ENCODE measurements around the gene CLPTM1L.

Gene CLPTM1L

GRCh38 chr5:1318659-1319251 is 26.1 kb downstream of the CLPTM1L start (continued):
- no peak for TF ChIP-seq ZNF830 (tag by site-specific recombination; IDR thresholded peaks at IDR 0.05; ENCODE audit: low read depth)
- TF ChIP-seq ZNF670 (tag by site-specific recombination; IDR thresholded peaks at IDR 0.05; ENCODE audit: low read depth), result no peak

DNA sequence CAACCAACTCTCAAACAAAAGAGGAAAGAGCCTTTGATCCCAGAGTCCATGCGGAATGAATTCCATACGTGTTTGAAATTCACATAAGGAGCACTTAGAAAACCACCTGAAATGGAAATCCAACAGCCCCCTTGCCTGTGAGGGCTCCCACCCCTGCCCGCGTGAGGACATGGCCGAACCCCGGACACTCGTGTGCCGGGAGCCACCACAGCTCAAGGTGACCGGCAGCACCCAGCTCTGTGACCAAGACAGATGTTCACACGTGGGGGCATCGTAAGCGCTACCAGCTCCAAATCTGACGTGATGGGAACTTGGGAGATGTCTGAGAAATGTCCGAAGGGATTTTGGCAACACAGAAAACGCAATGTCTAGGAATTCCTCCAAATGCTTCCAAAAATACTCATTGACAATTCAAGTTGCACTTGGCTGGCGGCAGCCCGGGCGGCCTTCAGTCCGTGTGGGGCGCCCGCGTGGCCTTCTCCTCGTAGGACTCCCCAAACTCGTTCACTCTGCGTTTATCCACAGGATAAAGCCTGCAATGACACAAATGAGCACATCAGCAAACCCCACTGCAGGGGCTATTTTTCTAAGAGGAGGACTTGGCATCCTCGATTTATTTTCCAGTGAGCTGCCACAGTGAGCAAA is 26.9 kb downstream of the CLPTM1L start:
- no peak overlapping the region for H3K27ac ChIP-seq (ENCODE audit: extremely low read depth, low read depth, low read length)
- TF ChIP-seq, protein P1, sequence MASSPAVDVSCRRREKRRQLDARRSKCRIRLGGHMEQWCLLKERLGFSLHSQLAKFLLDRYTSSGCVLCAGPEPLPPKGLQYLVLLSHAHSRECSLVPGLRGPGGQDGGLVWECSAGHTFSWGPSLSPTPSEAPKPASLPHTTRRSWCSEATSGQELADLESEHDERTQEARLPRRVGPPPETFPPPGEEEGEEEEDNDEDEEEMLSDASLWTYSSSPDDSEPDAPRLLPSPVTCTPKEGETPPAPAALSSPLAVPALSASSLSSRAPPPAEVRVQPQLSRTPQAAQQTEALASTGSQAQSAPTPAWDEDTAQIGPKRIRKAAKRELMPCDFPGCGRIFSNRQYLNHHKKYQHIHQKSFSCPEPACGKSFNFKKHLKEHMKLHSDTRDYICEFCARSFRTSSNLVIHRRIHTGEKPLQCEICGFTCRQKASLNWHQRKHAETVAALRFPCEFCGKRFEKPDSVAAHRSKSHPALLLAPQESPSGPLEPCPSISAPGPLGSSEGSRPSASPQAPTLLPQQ (tag by site-specific recombination; IDR thresholded peaks at IDR 0.05), result no peak
- TF ChIP-seq ZBTB48 (tag by site-specific recombination; IDR thresholded peaks at IDR 0.05), result no peak
- TF ChIP-seq SCRT2 (tag by site-specific recombination; IDR thresholded peaks at IDR 0.05), result no peak
- no peak for TF ChIP-seq ZNF555 (tag by site-specific recombination; conservative IDR thresholded peaks at IDR 0.05)
- no peak for TF ChIP-seq ZNF335 (tag by site-specific recombination; conservative IDR thresholded peaks at IDR 0.05)
- TF ChIP-seq ZSCAN5A (tag by site-specific recombination; IDR thresholded peaks at IDR 0.05), result no peak
- TF ChIP-seq, protein P2, sequence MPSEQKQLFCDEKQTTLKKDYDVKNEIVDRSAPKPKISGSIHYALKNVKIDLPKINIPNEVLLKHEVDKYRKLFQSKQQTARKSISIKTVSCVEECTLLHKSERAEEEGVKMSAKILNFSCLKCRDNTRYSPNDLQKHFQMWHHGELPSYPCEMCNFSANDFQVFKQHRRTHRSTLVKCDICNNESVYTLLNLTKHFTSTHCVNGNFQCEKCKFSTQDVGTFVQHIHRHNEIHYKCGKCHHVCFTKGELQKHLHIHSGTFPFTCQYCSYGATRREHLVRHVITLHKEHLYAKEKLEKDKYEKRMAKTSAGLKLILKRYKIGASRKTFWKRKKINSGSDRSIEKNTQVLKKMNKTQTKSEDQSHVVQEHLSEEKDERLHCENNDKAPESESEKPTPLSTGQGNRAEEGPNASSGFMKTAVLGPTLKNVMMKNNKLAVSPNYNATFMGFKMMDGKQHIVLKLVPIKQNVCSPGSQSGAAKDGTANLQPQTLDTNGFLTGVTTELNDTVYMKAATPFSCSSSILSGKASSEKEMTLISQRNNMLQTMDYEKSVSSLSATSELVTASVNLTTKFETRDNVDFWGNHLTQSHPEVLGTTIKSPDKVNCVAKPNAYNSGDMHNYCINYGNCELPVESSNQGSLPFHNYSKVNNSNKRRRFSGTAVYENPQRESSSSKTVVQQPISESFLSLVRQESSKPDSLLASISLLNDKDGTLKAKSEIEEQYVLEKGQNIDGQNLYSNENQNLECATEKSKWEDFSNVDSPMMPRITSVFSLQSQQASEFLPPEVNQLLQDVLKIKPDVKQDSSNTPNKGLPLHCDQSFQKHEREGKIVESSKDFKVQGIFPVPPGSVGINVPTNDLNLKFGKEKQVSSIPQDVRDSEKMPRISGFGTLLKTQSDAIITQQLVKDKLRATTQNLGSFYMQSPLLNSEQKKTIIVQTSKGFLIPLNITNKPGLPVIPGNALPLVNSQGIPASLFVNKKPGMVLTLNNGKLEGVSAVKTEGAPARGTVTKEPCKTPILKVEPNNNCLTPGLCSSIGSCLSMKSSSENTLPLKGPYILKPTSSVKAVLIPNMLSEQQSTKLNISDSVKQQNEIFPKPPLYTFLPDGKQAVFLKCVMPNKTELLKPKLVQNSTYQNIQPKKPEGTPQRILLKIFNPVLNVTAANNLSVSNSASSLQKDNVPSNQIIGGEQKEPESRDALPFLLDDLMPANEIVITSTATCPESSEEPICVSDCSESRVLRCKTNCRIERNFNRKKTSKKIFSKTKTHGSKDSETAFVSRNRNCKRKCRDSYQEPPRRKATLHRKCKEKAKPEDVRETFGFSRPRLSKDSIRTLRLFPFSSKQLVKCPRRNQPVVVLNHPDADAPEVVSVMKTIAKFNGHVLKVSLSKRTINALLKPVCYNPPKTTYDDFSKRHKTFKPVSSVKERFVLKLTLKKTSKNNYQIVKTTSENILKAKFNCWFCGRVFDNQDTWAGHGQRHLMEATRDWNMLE (tag by site-specific recombination; conservative IDR thresholded peaks at IDR 0.05; ENCODE audit: low read depth), result no peak
- TF ChIP-seq ZNF311 (tag by site-specific recombination; IDR thresholded peaks at IDR 0.05; ENCODE audit: borderline replicate concordance), result no peak
- no peak for TF ChIP-seq ZNF529 (tag by site-specific recombination; IDR thresholded peaks at IDR 0.05; ENCODE audit: insufficient replicate concordance)
- no peak for TF ChIP-seq ZSCAN23 (tag by site-specific recombination; IDR thresholded peaks at IDR 0.05)
- TF ChIP-seq HOXA7 (CRISPR knock-in tag; IDR thresholded peaks at IDR 0.05; ENCODE audit: borderline replicate concordance), result no peak
- TF ChIP-seq ZBTB1 (tag by site-specific recombination; IDR thresholded peaks at IDR 0.05), result no peak
- TF ChIP-seq, protein P3, sequence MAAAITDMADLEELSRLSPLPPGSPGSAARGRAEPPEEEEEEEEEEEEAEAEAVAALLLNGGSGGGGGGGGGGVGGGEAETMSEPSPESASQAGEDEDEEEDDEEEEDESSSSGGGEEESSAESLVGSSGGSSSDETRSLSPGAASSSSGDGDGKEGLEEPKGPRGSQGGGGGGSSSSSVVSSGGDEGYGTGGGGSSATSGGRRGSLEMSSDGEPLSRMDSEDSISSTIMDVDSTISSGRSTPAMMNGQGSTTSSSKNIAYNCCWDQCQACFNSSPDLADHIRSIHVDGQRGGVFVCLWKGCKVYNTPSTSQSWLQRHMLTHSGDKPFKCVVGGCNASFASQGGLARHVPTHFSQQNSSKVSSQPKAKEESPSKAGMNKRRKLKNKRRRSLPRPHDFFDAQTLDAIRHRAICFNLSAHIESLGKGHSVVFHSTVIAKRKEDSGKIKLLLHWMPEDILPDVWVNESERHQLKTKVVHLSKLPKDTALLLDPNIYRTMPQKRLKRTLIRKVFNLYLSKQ (tag by site-specific recombination; IDR thresholded peaks at IDR 0.05; ENCODE audit: borderline replicate concordance), result no peak
- H3K4me3 ChIP-seq (ENCODE audit: low read depth, low read length), result no peak overlapping the region
- CTCF ChIA-PET, result interaction anchor here (1.1 kb wide), 1 partner anchor 150 kb away, joined by 5 read pairs; no protein-coding TSS in a partner anchor
- POLR2A ChIA-PET, result interaction anchor here (1.2 kb wide), 1 partner anchor 26 kb away, joined by 4 read pairs; the partner anchor contains the start of gene CLPTM1L
- H3K4me1 ChIP-seq (ENCODE audit: control insufficient read depth, insufficient read depth, low read length), result peaks cover 14% of the 10 kb centered on the region
- H3K36me3 ChIP-seq (ENCODE audit: control insufficient read depth in 2 of 2, insufficient read depth in 1 of 2, low read length in 2 of 2), result peaks cover 5 to 58% of the 10 kb centered on the region in 2 experiments
- no peaks in the 10 kb centered on the region for H3K9me3 ChIP-seq (ENCODE audit: control insufficient read depth, insufficient read depth, low read depth, low read length)

Measured in HEK293 (cell line).